GM20000 (cell line): ENCODE measurements around the gene BOLL.
"Not testable (repeated sequence)": the region's sequence is repeated elsewhere in the genome, so short reads cannot be mapped to it uniquely, and the experiment has no call there.

Experiments
- DNase-seq: peaks from one replicate; pipeline ENCODE4 v3.0.0; 2012; ENCODE audit warnings: low spot score
- TF ChIP-seq, protein P1 (sequence below): IDR thresholded peaks from 2 replicates; pipeline ENCODE4 v1.5.1; 2012; ENCODE audit warnings: mild to moderate bottlenecking, control low read depth; ENCODE audit errors: extremely low read depth, missing control alignments

BOLL gene

GRCh38 chr2:197704434-197705120 is 80.5 kb downstream of the BOLL start:
- no peak for DNase-seq
- TF ChIP-seq, protein P1, sequence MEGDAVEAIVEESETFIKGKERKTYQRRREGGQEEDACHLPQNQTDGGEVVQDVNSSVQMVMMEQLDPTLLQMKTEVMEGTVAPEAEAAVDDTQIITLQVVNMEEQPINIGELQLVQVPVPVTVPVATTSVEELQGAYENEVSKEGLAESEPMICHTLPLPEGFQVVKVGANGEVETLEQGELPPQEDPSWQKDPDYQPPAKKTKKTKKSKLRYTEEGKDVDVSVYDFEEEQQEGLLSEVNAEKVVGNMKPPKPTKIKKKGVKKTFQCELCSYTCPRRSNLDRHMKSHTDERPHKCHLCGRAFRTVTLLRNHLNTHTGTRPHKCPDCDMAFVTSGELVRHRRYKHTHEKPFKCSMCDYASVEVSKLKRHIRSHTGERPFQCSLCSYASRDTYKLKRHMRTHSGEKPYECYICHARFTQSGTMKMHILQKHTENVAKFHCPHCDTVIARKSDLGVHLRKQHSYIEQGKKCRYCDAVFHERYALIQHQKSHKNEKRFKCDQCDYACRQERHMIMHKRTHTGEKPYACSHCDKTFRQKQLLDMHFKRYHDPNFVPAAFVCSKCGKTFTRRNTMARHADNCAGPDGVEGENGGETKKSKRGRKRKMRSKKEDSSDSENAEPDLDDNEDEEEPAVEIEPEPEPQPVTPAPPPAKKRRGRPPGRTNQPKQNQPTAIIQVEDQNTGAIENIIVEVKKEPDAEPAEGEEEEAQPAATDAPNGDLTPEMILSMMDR: no peak

GRCh38 chr2:197700960-197701359 is 84.2 kb downstream of the BOLL start:
- TF ChIP-seq, protein P1: no peak
- DNase-seq: no peak

GRCh38 chr2:197699724-197700123 is 85.4 kb downstream of the BOLL start:
- not testable (repeated sequence) for DNase-seq

GRCh38 chr2:197696571-197696970 is 88.5 kb downstream of the BOLL start:
- DNase-seq: not testable (repeated sequence)

DNA sequence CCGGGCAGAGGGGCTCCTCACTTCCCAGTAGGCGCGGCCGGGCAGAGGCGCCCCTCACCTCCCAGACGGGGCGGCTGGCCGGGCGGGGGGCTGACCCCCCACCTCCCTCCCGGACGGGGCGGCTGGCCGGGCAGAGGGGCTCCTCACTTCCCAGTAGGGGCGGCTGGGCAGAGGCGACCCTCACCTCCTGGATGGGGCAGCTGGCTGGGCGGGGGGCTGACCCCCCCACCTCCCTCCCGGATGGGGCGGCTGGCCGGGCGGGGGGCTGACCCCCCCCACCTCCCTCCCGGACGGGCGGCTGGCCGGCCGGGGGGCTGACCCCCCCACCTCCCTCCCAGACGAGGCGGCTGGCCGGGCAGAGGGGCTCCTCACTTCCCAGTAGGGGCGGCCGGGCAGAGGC is 89.1 kb downstream of the BOLL start:
- DNase-seq: not testable (repeated sequence)

DNA sequence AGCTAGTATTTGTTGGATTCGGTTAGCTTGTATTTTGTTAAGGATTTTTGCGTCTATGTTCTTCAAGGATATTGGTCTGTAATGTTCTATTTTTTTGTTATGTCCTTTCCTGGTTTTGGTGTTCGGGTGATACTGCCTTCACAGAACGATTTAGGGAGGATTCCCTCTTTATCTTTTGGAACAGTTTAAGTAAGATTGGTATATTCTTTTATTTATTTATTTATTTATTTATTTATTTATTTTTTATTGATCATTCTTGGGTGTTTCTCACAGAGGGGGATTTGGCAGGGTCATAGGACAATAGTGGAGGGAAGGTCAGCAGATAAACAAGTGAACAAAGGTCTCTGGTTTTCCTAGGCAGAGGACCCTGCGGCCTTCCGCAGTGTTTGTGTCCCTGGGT is 89.9 kb downstream of the BOLL start:
- DNase-seq: not testable (repeated sequence)

DNA sequence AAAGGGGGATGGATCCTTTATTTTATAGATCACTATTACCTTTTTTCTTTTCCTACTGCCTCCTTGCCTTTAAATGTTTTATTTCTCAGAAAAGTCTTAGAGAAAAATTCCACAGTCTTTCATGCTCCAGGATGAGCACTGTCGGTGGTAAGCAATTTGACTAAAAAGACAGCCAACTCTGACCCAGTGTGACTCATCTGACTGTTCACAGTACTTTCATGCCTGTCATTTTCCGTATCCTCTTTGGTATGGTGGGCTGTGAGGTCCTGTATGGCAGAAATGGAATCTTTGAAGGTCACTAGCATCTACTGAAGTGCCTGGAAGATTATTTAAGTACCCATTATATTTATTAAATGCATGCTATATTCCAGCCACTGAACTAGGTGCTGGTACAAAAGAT is 107.6 kb downstream of the BOLL start:
- TF ChIP-seq, protein P1: no peak
- no peak for DNase-seq

GRCh38 chr2:197677056-197677455 is 108.1 kb downstream of the BOLL start:
- TF ChIP-seq, protein P1: no peak
- DNase-seq: no peak
